SK-N-SH (cell line): ENCODE results near the gene RHOBTB1.

Source experiments
- EZH2phosphoT487 ChIP-seq: fragments of 200-600 bp; sonication (generic); IDR thresholded peaks from 2 replicates; pipeline ENCODE4 v1.6.1; 2017; ENCODE audit warnings: low read depth, mixed run types, mild to moderate bottlenecking, antibody characterized with exemption, moderate library complexity, borderline replicate concordance
- FOXJ3 ChIP-seq: sonication (generic); formaldehyde crosslinking; IDR thresholded peaks from 2 replicates; pipeline ENCODE4 v1.5.1; 2020; ENCODE audit warnings: mild to moderate bottlenecking, missing genetic modification reagents
- NFIC ChIP-seq: IDR thresholded peaks from 2 replicates; pipeline ENCODE4 v1.4.0; 2012; ENCODE audit warnings: borderline replicate concordance
- NRF1 ChIP-seq: IDR thresholded peaks from 2 replicates; pipeline ENCODE4 v1.6.1; 2012; ENCODE audit warnings: low read depth, mild to moderate bottlenecking, low read length
- RAD21 ChIP-seq: IDR thresholded peaks from 2 replicates; pipeline ENCODE4 v1.6.1; 2012; ENCODE audit warnings: mild to moderate bottlenecking, low read length
- TF ChIP-seq, protein P1 (sequence below): fragments of 150-350 bp; IDR thresholded peaks from 2 replicates; pipeline ENCODE4 v1.6.1; 2017; ENCODE audit warnings: antibody characterized with exemption, low read length, low read depth, borderline replicate concordance
- TF ChIP-seq, protein P2 (sequence below): fragments of 200-600 bp; sonication (generic); IDR thresholded peaks from 2 replicates; pipeline ENCODE4 v1.6.1; 2017; ENCODE audit warnings: antibody characterized with exemption, mild to moderate bottlenecking, moderate library complexity
- TF ChIP-seq, protein P3 (sequence below): IDR thresholded peaks from 2 replicates; pipeline ENCODE4 v1.4.0; 2012; ENCODE audit warnings: low read depth
- TF ChIP-seq, protein P4 (sequence below): IDR thresholded peaks from 2 replicates; pipeline ENCODE4; 2012

DNA sequence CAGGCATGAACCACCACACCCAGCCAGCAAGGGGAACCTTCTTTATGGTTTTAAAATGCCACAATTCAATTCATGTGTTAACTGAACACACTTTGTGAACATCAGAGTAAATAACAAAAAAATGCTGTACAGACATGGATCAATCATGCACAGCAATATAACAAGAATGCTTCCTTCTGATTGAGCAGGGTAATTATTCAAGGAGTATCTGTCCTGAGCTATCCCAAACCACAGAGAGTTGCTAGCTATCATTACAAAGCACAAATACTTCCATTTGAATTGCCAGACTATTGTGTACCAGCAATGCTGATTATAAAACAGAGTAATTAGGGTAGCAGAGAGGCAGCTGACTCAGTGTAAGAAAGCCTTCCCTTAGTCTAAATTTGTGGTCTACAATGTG is 11.3 kb upstream of the RHOBTB1 start:
- TF ChIP-seq, protein P1, sequence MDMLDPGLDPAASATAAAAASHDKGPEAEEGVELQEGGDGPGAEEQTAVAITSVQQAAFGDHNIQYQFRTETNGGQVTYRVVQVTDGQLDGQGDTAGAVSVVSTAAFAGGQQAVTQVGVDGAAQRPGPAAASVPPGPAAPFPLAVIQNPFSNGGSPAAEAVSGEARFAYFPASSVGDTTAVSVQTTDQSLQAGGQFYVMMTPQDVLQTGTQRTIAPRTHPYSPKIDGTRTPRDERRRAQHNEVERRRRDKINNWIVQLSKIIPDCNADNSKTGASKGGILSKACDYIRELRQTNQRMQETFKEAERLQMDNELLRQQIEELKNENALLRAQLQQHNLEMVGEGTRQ: no peak
- TF ChIP-seq, protein P2, sequence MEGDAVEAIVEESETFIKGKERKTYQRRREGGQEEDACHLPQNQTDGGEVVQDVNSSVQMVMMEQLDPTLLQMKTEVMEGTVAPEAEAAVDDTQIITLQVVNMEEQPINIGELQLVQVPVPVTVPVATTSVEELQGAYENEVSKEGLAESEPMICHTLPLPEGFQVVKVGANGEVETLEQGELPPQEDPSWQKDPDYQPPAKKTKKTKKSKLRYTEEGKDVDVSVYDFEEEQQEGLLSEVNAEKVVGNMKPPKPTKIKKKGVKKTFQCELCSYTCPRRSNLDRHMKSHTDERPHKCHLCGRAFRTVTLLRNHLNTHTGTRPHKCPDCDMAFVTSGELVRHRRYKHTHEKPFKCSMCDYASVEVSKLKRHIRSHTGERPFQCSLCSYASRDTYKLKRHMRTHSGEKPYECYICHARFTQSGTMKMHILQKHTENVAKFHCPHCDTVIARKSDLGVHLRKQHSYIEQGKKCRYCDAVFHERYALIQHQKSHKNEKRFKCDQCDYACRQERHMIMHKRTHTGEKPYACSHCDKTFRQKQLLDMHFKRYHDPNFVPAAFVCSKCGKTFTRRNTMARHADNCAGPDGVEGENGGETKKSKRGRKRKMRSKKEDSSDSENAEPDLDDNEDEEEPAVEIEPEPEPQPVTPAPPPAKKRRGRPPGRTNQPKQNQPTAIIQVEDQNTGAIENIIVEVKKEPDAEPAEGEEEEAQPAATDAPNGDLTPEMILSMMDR: no peak
- TF ChIP-seq NFIC (no peak), NRF1 (no peak), EZH2phosphoT487 (no peak), FOXJ3 (CRISPR knock-in tag) (no peak), RAD21 (no peak)
- TF ChIP-seq, protein P3, sequence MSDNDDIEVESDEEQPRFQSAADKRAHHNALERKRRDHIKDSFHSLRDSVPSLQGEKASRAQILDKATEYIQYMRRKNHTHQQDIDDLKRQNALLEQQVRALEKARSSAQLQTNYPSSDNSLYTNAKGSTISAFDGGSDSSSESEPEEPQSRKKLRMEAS: no peak
- TF ChIP-seq, protein P4, sequence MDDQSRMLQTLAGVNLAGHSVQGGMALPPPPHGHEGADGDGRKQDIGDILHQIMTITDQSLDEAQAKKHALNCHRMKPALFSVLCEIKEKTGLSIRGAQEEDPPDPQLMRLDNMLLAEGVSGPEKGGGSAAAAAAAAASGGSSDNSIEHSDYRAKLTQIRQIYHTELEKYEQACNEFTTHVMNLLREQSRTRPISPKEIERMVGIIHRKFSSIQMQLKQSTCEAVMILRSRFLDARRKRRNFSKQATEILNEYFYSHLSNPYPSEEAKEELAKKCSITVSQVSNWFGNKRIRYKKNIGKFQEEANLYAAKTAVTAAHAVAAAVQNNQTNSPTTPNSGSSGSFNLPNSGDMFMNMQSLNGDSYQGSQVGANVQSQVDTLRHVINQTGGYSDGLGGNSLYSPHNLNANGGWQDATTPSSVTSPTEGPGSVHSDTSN: no peak
